Psoas muscle (tissue), 8 donors: ENCODE measurements around the gene TRAF3. TPM values are rescaled to one million over a fixed set of nuclear protein-coding genes. Genes with fewer than 3 reads are reported as not detected.

ENCODE experiments used
- ATAC-seq, 4 donors: fragments of 200-7000 bp; cut with Tn5 transposase; one replicate each; pipeline ENCODE4 v1.9.1; 2020; ENCODE audit warnings: moderate library complexity in 3 of 4, mild to moderate bottlenecking in 2 of 4
- DNase-seq, 2 donors: peaks; one replicate each; pipeline ENCODE4 v3.0.0-alpha.2; 2020
- H3K27ac ChIP-seq: fragments of 200-600 bp; one replicate; pipeline ENCODE4 v1.8.0; 2022
- H3K27me3 ChIP-seq, 3 donors: fragments of 200-600 bp in 1 of 3; one replicate each; pipeline versions ENCODE4 v1.6.1 to v1.8.0; 2013 to 2022; ENCODE audit warnings: low read length in 2 of 3, mild to moderate bottlenecking in 2 of 3, moderate library complexity in 1 of 3; ENCODE audit not compliant: insufficient read depth in 3 of 3
- H3K36me3 ChIP-seq, 2 donors: fragments of 200-600 bp in 1 of 2; one replicate each; pipeline versions ENCODE4 v1.6.1 to v1.8.0; 2013 to 2022; ENCODE audit warnings: low read depth in 1 of 2, mild to moderate bottlenecking in 1 of 2, moderate library complexity in 1 of 2; ENCODE audit not compliant: insufficient read depth in 1 of 2
- H3K4me1 ChIP-seq: fragments of 200-600 bp; one replicate; pipeline ENCODE4 v1.8.0; 2022
- H3K4me3 ChIP-seq: fragments of 200-600 bp; one replicate; pipeline ENCODE4 v1.8.0; 2022; ENCODE audit warnings: mild to moderate bottlenecking
- H3K9me3 ChIP-seq: fragments of 200-600 bp; one replicate; pipeline ENCODE4 v1.8.0; 2022
- WGBS, 3 donors: extraction: QIAGEN DNeasy Blood & Tissue Kit; methylation state at CpG; one replicate each; pipeline versions ENCODE4 v1.1.6 to v1.1.7; 2013; 5-methylcytosine and 5-hydroxymethylcytosine counted together
- intact Hi-C, 2 donors: fragments of 100-400 bp; cut with DNase I; formaldehyde crosslinking; loops; one replicate each; pipeline versions ENCODE4 v1.11.0 to v1.14.2; 2022
- polyA plus RNA-seq, 3 donors: library from polyadenylated mRNA; stranded (reverse); fragments of 200-250 nt; gene quantifications; one replicate each; pipeline ENCODE4 v1.2.3, GENCODE V29; 2013
- total RNA-seq, 4 donors: library from RNA; stranded (reverse); fragmentation: NEBNext Ultra II Directional in 2 of 4; extraction: Animal tissue kit (Norgen Biotek cat#: 25700) in 2 of 4; gene quantifications; one replicate each; pipeline versions ENCODE4 v1.2.1 to v1.2.4, GENCODE V29; 2021 to 2023
- TF ChIP-seq, protein P1 (sequence below): fragments of 200-600 bp; IDR thresholded peaks from one replicate; pipeline ENCODE4 v1.8.0; 2022; ENCODE audit warnings: antibody characterized with exemption
- donor health status: healthy with polysubstance abuse.
- donor health status: DM: no; HTN: no; CAD: no; lungs with moderate emphysema.
- donor health status: Bipolar disorder and iron deficiency.
- donor health status: healthy.
- donor health status: DM: yes; HTN: yes; CAD: no.
- donor health status: DM: no; HTN: no; CAD: no.
- donor health status: DM: no; HTN: no; CAD: no.
- donor health status: DM: yes; HTN: yes; CAD: no.

Gene TRAF3
- total and polyA plus RNA-seq, 7 donors: 3.3 to 16.3 (median 8.1) TPM

DNA sequence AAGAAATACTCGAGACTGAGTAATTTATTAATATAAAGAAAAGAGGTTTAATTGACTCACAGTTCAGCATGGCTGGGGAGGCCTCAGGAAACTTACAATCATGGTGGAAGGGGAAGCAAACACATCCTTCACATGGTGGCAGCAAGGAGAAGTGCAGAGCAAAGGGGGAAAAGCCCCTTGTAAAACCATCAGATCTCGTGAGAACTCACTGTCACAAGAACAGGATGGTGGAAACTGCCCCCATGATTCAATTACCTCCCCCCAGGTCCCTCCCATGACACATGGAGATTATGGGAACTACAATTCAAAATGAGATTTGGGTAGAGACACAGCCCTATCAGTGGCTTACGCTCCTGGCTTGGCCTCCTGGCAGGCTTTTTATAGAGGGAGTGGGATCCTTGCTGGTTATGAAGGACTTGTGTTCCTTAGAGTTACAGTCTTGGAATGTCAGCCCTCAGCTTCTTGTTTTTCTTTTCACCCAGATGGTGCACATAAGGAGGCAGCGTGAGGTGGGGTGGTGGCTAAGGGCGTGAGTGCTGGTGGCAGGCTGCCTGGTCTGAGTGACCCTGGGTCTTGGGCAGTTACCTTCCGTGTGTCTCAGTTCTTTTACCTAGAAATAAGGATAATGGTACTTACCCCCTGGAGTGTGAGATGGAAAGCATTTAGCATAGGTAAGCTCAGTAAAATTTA, 25.7 kb downstream of the TRAF3 start:
- DNase-seq (no peak), ATAC-seq (no peak)
- Histone ChIP-seq H3K27me3 (no peaks in the 10 kb centered on the region), H3K4me3 (no peak overlapping the region), H3K4me1 (no peaks in the 10 kb centered on the region), H3K9me3 (no peaks in the 10 kb centered on the region), H3K36me3 (no peaks in the 10 kb centered on the region), H3K27ac (no peak overlapping the region)
- WGBS, 3 donors: 94 to 96% (median 95%) methylated on average over 6 of the region's 6 CpGs
- TF ChIP-seq, protein P1, sequence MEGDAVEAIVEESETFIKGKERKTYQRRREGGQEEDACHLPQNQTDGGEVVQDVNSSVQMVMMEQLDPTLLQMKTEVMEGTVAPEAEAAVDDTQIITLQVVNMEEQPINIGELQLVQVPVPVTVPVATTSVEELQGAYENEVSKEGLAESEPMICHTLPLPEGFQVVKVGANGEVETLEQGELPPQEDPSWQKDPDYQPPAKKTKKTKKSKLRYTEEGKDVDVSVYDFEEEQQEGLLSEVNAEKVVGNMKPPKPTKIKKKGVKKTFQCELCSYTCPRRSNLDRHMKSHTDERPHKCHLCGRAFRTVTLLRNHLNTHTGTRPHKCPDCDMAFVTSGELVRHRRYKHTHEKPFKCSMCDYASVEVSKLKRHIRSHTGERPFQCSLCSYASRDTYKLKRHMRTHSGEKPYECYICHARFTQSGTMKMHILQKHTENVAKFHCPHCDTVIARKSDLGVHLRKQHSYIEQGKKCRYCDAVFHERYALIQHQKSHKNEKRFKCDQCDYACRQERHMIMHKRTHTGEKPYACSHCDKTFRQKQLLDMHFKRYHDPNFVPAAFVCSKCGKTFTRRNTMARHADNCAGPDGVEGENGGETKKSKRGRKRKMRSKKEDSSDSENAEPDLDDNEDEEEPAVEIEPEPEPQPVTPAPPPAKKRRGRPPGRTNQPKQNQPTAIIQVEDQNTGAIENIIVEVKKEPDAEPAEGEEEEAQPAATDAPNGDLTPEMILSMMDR: no peak
- intact Hi-C loops: no loop called here

DNA sequence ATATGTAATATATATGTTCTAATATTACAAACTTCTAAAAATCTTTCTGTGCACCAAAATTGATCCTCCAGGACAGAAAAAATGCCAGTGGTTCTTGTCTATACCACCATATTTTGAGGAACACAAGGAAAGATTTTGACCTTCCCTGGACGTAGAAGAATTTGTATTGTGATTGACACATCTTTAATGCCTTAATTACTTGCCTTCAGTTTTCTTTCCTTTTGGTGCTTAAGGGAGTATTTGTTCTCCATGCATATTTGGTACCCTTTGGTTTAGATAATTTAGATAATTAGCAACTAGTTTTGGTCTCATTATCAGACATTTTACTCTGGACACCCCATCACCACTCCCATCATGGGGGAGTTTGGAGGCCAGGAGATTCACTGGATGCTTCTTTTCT, 27.6 kb downstream of the TRAF3 start:
- intact Hi-C loops: no loop called here
- Histone ChIP-seq H3K27me3 (no peaks in the 10 kb centered on the region), H3K36me3 (no peaks in the 10 kb centered on the region), H3K4me1 (no peaks in the 10 kb centered on the region), H3K9me3 (no peaks in the 10 kb centered on the region), H3K4me3 (no peak overlapping the region), H3K27ac (no peak overlapping the region)
- TF ChIP-seq, protein P1: no peak
- WGBS, 3 donors: 86 to 94% (median 86%) methylated on average over 1 of the region's 1 CpG
- ATAC-seq: no peak
- DNase-seq: no peak

DNA sequence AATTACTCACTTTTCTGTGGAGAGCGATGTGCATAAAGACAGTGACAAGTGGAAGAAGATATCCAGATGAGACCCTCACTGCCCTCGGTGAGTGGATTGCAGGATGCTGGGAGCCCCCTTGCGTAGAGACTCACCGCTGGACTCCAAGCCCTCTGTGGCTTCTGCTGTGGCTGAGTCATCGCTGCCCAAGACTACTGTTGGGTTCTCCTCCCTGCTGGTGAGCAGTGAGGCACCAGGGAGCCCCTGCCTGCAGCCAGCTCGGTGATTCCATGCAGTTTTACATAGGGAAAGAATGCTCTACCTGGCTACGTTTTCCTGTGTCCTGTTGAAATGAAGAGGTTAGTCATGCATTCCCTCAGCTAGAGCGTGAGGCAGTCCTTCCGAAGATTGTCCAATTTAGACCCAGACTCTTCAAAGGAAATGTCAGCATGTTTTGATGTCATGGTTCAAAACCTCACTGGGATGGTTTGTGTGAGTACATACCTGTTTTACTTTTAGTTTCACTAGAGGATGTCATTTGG, 28.2 kb downstream of the TRAF3 start:
- no peak overlapping the region for H3K27ac ChIP-seq
- intact Hi-C loops: no loop called here
- H3K27me3 ChIP-seq: no peaks in the 10 kb centered on the region
- no peaks in the 10 kb centered on the region for H3K36me3 ChIP-seq
- 85 to 91% (median 90%) methylated on average over 9 of the region's 9 CpGs for WGBS, 3 donors
- ATAC-seq: no peak
- no peak for DNase-seq
- H3K9me3 ChIP-seq: no peaks in the 10 kb centered on the region
- TF ChIP-seq, protein P1: no peak
- no peaks in the 10 kb centered on the region for H3K4me1 ChIP-seq
- H3K4me3 ChIP-seq: no peak overlapping the region

DNA sequence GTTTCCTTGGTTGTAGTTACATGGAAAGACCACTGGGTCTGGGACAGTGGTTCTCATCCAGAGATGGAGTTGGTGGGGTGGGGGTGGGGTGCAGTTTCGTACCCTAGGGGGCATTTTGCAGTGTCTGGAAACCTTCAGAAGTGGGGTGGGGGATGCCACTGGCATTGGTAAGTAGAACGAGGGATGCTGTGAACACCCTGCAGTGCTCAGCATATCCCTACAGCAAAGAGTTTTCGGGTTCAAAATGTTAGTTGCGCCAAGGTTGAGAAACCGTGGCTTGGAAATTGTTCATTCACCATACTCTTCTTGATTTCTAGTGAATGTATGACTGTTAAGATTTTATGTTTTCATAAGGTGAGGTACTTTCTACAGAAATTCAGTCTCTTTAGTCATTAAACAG, 28.7 kb downstream of the TRAF3 start:
- ATAC-seq: no peak
- H3K4me3 ChIP-seq: no peak overlapping the region
- H3K4me1 ChIP-seq: no peaks in the 10 kb centered on the region
- no peaks in the 10 kb centered on the region for H3K9me3 ChIP-seq
- H3K36me3 ChIP-seq: no peaks in the 10 kb centered on the region
- H3K27me3 ChIP-seq: no peaks in the 10 kb centered on the region
- 90 to 97% (median 93%) methylated on average over 5 of the region's 5 CpGs for WGBS, 3 donors
- TF ChIP-seq, protein P1: no peak
- intact Hi-C loops: no loop called here
- no peak for DNase-seq
- H3K27ac ChIP-seq: no peak overlapping the region

DNA sequence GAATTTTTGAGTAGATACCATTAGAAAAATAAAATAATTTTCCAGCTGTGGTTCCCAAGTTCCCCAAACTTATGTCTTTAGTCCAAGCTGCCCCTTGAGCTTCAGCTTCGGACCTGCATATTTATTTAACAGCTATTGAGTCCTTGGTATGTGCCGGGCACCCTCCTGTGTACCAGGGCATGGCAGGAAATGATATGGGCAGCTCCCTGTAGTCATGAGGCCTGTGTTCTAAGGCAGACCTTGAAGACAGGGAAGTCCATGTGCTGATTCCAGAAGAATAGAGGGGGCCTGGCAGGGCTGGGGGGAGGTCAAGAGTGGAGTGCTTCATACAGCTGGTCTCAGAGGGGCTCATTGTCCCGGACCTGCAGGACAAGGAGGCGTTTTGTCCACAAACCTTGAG, 29.2 kb downstream of the TRAF3 start:
- no peak for DNase-seq
- 87 to 100% (median 96%) methylated on average over 4 of the region's 4 CpGs for WGBS, 3 donors
- Histone ChIP-seq H3K4me1 (no peaks in the 10 kb centered on the region), H3K9me3 (no peaks in the 10 kb centered on the region), H3K27me3 (no peaks in the 10 kb centered on the region), H3K27ac (no peak overlapping the region), H3K36me3 (no peaks in the 10 kb centered on the region), H3K4me3 (no peak overlapping the region)
- ATAC-seq: no peak
- TF ChIP-seq, protein P1: no peak
- intact Hi-C loops: no loop called here
